HG03139 (cell line): ENCODE results near the gene TMEM143.
"Not testable (repeated sequence)": the region's sequence is repeated elsewhere in the genome, so short reads cannot be mapped to it uniquely, and the experiment has no call there.

Source experiments
- ATAC-seq: cut with Tn5 transposase; IDR thresholded peaks from one replicate; pipeline ENCODE4 v1.9.1; 2021; ENCODE audit not compliant: unreplicated experiment

Gene TMEM143

GRCh38 chr19:48297975-48298374, 65.8 kb downstream of the TMEM143 start:
- no peak for ATAC-seq

GRCh38 chr19:48296963-48297734, 66.6 kb downstream of the TMEM143 start:
- ATAC-seq, result no peak

DNA sequence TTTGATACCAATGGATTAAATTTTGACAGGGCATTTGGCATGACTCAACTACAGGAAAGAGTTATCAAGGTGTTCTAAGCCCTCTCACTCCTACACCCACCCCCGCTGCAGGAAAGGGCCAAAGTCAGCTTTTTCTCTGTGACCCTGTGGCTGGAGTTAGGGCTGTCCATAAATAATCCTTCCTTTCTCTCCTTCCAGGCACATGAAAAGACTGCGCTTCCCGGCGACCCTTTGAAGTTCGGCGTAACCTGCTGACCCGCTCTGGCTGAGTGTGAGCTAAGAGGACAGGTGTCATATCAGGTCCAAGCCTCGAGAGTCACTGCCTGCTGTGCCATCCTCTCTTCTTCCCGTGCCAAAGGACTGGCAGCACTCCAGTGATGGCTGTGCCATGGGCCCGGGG, 68.3 kb downstream of the TMEM143 start:
- no peak for ATAC-seq

DNA sequence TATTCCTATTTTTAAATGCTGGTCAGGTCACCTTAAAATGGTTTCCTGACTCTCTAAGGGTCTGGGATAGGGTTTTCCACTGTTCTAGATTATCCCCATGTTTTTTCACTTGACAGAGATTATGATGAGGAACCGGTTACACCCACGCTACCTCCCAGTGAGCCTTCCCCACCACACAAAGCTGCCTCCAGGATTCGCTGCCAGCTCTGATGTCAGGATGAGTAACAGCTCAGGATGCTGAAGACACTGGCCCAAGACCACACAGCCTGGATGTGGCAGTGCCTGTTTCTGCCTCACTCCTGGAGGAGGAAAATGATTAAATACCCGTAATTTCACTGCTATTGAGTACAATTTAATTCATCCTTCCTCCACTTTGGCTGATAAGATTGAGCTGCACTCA, 70.9 kb downstream of the TMEM143 start:
- no peak for ATAC-seq

GRCh38 chr19:48291489-48291815, 72.3 kb downstream of the TMEM143 start:
- ATAC-seq, result not testable (repeated sequence)

GRCh38 chr19:48290771-48291488, 72.8 kb downstream of the TMEM143 start:
- no peak for ATAC-seq

DNA sequence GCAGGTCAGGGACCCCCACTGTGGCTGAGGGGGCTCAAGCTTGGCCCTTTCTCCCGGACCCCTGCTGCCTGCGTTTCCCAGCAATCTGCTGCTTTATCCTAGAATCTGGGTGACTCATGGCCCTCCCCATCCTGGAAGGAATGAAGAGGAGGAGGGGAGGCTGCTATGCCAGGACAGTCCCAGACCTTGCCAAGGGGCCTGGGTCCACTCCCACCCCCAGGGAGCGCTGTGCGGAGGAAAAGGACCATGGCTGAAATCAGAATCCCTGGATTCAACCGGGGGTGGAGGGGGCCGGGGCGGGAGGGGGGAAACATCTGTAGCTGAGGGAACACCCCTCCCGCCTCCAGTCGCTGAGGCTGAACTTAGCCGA, 73.4 kb downstream of the TMEM143 start:
- no peak for ATAC-seq

- no peak for ATAC-seq
Measured at GRCh38 chr19:48287748-48288147, 76.0 kb downstream of the TMEM143 start.

- ATAC-seq, result no peak
Measured at GRCh38 chr19:48284896-48285295, 78.8 kb downstream of the TMEM143 start.

DNA sequence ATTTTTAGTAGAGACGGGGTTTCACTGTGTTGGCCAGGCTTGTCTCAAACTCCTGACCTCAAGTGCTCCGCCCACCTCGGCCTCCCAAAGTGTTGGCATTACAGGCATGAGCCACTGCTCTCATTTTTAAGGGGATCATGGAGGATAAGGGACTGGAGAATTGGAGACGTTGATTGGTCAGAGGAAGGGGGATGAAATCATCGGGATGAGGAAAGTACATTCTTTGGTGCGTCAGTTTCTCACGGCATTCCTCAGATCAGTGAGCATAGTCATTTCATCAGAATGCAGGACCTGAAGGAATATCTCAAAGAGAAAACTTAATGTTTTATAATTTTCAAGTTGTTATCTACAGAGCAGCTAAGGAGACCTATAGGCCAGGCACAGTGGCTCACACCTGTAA, 79.8 kb downstream of the TMEM143 start:
- ATAC-seq, result no peak
